Measurements from ENCODE around the gene ZNF385B.
"Not testable (repeated sequence)": the region's sequence is repeated elsewhere in the genome, so short reads cannot be mapped to it uniquely, and the experiment has no call there.

The ZNF385B gene

GRCh38 chr2:179800776-179801175 lies 60.6 kb downstream of the ZNF385B start:
- no peak for DNase-seq

DNA sequence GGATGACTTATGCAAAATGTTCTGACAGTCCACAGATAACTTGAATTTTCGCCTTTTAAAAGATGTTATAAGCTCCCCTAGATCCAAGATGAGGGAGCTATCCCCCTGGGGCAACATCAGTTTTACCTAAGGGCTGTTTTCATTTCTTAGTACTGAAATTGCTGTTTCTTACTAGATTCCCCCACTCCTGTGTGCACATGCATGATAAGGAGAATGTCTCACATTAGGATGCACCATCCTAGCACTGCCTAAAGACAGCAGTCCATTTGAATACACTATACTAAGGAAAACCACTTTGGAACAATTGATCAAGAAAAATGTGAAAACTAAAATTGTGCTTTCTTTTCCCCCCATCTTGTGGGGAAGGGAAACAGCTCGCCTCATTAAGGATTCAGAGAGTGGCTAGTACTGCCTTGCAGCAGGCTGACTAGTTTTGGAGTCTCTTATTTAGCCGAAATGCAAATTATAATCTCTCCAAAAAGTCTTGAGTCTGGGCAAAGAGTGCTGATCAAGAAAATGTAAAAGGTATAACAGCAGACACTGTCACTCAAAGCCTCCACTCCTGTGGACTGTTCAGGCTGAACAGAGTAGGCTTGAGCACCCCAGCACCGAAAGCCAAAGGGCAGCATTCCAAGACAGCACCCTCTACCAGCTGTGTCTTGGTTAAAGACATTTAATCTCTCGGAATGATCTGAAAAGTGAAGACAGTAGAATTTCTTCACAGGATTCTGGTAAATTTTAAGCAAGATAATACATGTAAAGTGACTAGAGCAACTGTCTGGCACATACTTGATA lies 65.0 kb downstream of the ZNF385B start:
- DNase-seq, result no peak

- DNase-seq, result no peak
Observed at GRCh38 chr2:179793902-179794301, 67.5 kb downstream of the ZNF385B start.

DNA sequence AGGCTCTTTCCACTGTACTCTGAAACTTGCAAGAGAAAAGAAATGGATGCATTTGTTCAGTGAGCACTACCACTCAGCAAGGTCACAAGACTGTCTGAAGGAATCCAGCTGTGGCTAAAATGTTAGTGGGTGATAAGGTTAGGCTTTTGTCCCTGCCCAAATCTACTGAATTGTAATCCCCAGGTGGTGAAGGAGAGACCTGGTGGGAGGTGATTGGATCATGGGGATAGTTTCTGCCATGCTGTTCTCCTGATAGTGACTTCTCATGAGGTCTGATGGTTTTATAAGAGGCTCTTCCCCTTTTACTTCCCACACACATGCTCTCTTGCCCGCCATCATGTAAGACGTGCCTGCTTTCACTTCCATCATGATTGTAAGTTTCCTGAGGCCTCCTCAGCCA lies 68.2 kb downstream of the ZNF385B start:
- no peak for DNase-seq

- DNase-seq, result no peak
Observed at GRCh38 chr2:179790235-179791217, 70.9 kb downstream of the ZNF385B start.

DNA sequence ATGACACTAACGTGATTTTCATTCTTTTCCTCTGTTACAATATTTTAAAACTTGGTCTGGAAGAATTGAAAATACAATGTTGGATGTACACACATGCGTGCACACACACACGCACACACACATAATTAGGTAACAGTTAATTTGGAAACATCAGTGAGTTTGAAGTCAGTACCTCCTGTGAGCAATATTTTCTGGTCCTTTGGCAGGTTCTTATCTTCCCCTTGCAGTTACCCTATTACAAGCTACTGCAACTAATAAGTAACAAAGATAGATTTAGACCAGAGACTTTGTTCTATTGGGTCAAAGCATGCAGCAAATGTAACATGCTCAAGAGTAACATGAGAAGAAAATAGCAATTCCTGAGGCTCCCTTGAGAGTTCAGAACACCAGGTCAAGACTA lies 73.3 kb downstream of the ZNF385B start:
- DNase-seq, result no peak

DNA sequence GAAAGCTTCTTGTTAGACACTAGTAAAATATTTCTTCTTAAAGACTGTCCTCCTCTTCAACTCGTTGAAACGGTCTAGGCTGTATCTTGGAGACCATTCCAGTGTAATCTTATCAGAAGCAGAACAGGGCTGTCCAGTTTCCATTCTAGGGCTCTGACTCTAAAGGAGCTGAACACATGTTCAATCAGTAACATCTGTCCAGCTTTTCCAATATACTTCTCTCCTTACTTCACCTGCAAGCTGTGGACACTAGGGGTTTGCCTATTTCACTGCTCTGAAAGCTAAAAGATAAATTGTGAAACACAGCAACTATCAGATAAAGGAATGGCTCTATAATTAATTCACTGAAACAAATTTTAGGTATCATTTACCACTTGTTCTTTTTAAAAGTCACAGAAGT lies 73.8 kb downstream of the ZNF385B start:
- no peak for DNase-seq

DNA sequence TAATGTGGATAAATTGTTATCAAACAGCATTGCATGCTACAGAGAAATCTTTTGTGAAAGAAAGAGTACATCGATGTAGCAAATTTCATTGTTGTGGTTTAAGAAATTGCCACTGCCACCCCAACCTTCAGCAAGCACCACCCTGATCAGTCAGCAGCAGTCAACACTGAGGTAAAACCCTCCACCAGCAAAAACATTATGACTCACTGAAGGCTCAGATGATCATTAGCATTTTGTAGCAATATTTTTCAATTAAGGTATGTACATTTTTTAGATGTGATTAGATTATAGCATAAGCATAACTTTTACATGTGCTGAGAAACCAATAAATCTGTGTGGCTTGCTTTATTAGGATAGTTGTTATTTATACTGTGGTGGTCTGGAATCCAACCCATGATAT lies 75.5 kb downstream of the ZNF385B start:
- no peak for DNase-seq

- DNase-seq, result not testable (repeated sequence)
Observed at GRCh38 chr2:179782346-179782745, 79.1 kb downstream of the ZNF385B start.

- no peak for DNase-seq
Observed at GRCh38 chr2:179773986-179774385, 87.4 kb downstream of the ZNF385B start.

GRCh38 chr2:179772346-179772745 lies 89.1 kb downstream of the ZNF385B start:
- no peak for DNase-seq

DNA sequence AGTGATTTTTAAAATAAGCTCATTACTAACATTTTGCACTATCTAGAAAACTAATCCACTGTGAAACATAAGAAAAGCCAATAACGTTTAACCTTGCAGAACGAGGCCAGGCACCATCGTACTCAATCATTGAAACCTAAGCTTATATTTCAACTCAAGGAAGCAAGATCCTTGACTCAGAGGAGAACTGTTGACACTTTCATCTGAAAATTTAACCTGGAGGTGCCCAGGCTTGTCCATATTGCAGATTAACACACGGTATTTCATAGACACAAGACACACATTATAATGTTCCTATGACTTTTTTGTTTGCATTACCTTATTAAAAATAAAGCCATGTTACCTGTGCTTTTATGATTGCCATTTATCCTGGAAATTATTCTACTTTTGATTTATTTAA lies 89.6 kb downstream of the ZNF385B start:
- DNase-seq, result no peak

- DNase-seq, result no peak
Observed at GRCh38 chr2:179770029-179770428, 91.4 kb downstream of the ZNF385B start.

GRCh38 chr2:179769323-179769722 lies 92.1 kb downstream of the ZNF385B start:
- no peak for DNase-seq

GRCh38 chr2:179768765-179769164 lies 92.6 kb downstream of the ZNF385B start:
- DNase-seq, result no peak

DNA sequence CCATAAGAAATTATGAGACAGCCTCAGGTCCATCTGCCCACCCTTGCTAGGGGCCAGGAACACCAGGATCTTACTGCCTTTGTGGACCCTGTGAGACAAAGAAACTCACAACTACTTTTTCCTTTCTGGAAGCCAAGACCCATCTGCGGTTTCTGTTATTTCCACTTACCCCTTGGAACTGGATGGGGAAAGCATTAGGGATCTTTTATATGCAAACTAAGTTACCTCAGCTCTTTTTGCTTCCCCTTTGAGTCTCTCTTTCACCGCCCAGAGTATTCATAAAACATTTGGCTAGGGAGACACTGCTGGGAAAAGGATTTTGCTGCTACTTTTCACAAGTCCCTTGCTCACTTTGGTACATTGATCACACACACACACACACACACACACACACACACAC lies 95.7 kb downstream of the ZNF385B start:
- DNase-seq, result no peak

GRCh38 chr2:179764710-179765109 lies 96.7 kb downstream of the ZNF385B start:
- DNase-seq, result no peak

GRCh38 chr2:179758636-179759035 lies 102.8 kb downstream of the ZNF385B start:
- no peak for DNase-seq

DNA sequence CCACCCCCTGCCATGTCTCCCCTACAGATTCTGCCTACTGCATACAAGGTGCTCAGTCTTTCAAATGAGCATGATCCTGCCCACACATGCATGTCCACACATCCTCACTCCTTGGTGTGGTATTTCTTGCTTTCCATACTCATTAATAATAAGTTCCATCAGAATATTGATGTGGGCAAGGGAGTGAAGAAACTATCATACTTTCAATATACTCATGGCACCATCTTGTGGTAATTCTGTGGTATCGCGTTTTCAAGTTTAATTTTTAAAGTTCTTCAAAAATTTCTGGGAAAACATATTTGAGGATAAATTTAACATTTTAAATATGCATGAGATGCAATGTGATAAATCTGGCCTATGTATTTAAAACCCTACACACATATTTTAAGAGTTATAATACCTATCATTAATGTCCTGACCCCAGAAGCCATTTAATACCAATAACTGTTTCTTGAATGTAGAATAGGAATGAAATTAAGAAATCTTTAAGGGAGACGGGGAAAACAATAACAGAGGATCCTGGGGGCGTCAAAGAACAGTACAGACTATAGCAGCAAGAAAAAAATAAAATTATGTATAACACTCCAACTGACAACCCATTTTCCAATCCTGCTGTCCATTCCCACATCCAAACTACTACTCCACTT lies 110.1 kb downstream of the ZNF385B start:
- DNase-seq, result no peak

GRCh38 chr2:179749210-179749609 lies 112.2 kb downstream of the ZNF385B start:
- DNase-seq, result no peak

GRCh38 chr2:179746981-179747380 lies 114.4 kb downstream of the ZNF385B start:
- DNase-seq, result no peak

DNA sequence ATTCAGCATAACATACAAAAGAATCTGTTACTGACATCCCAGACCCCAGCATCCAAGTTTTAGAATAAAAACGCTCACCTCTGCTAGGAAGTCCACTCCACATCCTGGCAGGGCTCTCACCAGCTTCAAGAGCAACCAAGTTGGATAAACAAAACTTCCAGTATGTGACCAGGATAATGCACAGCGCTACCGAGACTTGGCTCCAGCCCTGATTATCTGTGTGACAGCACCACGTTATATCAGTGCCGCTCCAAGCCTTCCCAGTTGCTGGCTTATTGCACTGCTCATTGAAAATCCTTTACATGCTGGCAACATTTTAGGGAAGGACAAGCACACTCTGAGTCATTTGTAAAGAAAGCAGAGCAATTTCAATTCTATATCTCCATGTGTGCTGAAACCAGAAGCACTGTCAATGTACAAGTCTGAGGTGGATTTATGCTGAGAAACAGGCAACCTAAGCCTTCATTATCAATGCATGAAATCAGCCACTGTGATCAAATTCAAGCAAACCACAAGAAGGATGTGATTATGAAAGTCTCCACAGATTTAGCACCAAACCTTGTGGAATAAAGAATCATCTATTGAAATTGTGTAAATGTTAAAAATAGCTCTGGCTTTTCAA lies 115.7 kb downstream of the ZNF385B start:
- DNase-seq, result no peak

GRCh38 chr2:179744401-179744800 lies 117.0 kb downstream of the ZNF385B start:
- no peak for DNase-seq
